ENCODE measurements around the gene TRMT2B.

- TF ChIP-seq POLR2AphosphoS5 (IDR thresholded peaks at IDR 0.05; ENCODE audit: low read depth, low read length) (no peak), CTCF (IDR thresholded peaks at IDR 0.05) (no peak), GABPA (IDR thresholded peaks at IDR 0.05; ENCODE audit: low read depth) (no peak), MEF2A (IDR thresholded peaks at IDR 0.05; ENCODE audit: borderline replicate concordance, low read depth) (no peak)
These were observed 61.8 kb downstream of the TRMT2B start for GRCh38 chrX:100990139-100990538.
